NCI-H2196 treated with DMSO at 0.1 percent for 48 hours (cell line): ENCODE results near the gene C16orf78.

Experiments
- DNase-seq: peaks from one replicate; lab custom pipeline; 2025; ENCODE audit not compliant: unreplicated experiment; lab: John Stamatoyannopoulos, UW

The C16orf78 gene

GRCh38 chr16:49373504-49373903 is at the start of gene C16orf78:
C16orf78 (plus strand) TSS chr16:49373804; CDS start chr16:49373940, 136 bp downstream.
- DNase-seq: no peak

GRCh38 chr16:49324703-49325102 is 48.9 kb upstream of the C16orf78 start:
- DNase-seq: no peak

GRCh38 chr16:49327466-49327865 is 46.1 kb upstream of the C16orf78 start:
- no peak for DNase-seq

- no peak for DNase-seq
Measured at GRCh38 chr16:49328325-49328724, 45.3 kb upstream of the C16orf78 start.

GRCh38 chr16:49330562-49331201 is 42.9 kb upstream of the C16orf78 start:
- no peak for DNase-seq

GRCh38 chr16:49332589-49333258 is 40.9 kb upstream of the C16orf78 start:
- no peak for DNase-seq

GRCh38 chr16:49333259-49333597 is 40.4 kb upstream of the C16orf78 start:
- no peak for DNase-seq

- no peak for DNase-seq
Measured at GRCh38 chr16:49335828-49336227, 37.8 kb upstream of the C16orf78 start.

- no peak for DNase-seq
Measured at GRCh38 chr16:49336581-49336980, 37.0 kb upstream of the C16orf78 start.

- DNase-seq: no peak
Measured at GRCh38 chr16:49337814-49338350, 35.7 kb upstream of the C16orf78 start.

- no peak for DNase-seq
Measured at GRCh38 chr16:49338611-49339265, 34.9 kb upstream of the C16orf78 start.

- no peak for DNase-seq
Measured at GRCh38 chr16:49340466-49340865, 33.1 kb upstream of the C16orf78 start.

- DNase-seq: no peak
Measured at GRCh38 chr16:49341706-49342105, 31.9 kb upstream of the C16orf78 start.

- DNase-seq: no peak
Measured at GRCh38 chr16:49342336-49343265, 31.0 kb upstream of the C16orf78 start.

- DNase-seq: no peak
Measured at GRCh38 chr16:49343291-49343690, 30.3 kb upstream of the C16orf78 start.

- no peak for DNase-seq
Measured at GRCh38 chr16:49344401-49344800, 29.2 kb upstream of the C16orf78 start.

- no peak for DNase-seq
Measured at GRCh38 chr16:49345829-49346228, 27.8 kb upstream of the C16orf78 start.

- DNase-seq: no peak
Measured at GRCh38 chr16:49346459-49346858, 27.1 kb upstream of the C16orf78 start.

- DNase-seq: no peak
Measured at GRCh38 chr16:49347476-49347875, 26.1 kb upstream of the C16orf78 start.

GRCh38 chr16:49348408-49349176 is 25.0 kb upstream of the C16orf78 start:
- no peak for DNase-seq
